Measurements from ENCODE around the gene DPF1. TPM values are rescaled to one million over a fixed set of nuclear protein-coding genes. Genes with fewer than 3 reads are reported as not detected.

Gene DPF1
- total RNA-seq, 2 donors from 2014 or later = 1.8 TPM; not detected in 1

GRCh38 chr19:38213911-38214625 lies 10.0 kb downstream of the DPF1 start:
- H3K27ac ChIP-seq = no peak overlapping the region
- no peaks in the 10 kb centered on the region for H3K36me3 ChIP-seq
- TF ChIP-seq POLR2AphosphoS5 (IDR thresholded peaks at IDR 0.05) (no peak), CTCF (IDR thresholded peaks at IDR 0.05) (no peak), POLR2A (IDR thresholded peaks at IDR 0.05) (no peak)
- intact Hi-C loops (cut with DNase I) = no loop called here
- H3K27me3 ChIP-seq (replicated peaks; ENCODE audit: insufficient read depth) = peaks cover 6% of the 10 kb centered on the region
- H3K4me3 ChIP-seq = no peak overlapping the region
- 50% methylated on average over 24 of the region's 24 CpGs for WGBS
- DNase-seq (ENCODE audit: low spot score) = no peak
- no peaks in the 10 kb centered on the region for H3K4me1 ChIP-seq (replicated peaks)
- no peaks in the 10 kb centered on the region for H3K9me3 ChIP-seq

GRCh38 chr19:38213469-38213868 lies 10.6 kb downstream of the DPF1 start:
- Histone ChIP-seq H3K27ac (no peak overlapping the region), H3K36me3 (no peaks in the 10 kb centered on the region), H3K4me1 (replicated peaks) (no peaks in the 10 kb centered on the region), H3K27me3 (replicated peaks; ENCODE audit: insufficient read depth) (peaks cover 6% of the 10 kb centered on the region), H3K4me3 (no peak overlapping the region), H3K9me3 (no peaks in the 10 kb centered on the region)
- intact Hi-C loops (cut with DNase I) = no loop called here
- no peak for DNase-seq (ENCODE audit: low spot score)
- 87% methylated on average over 23 of the region's 23 CpGs for WGBS
- TF ChIP-seq POLR2AphosphoS5 (IDR thresholded peaks at IDR 0.05) (no peak), CTCF (IDR thresholded peaks at IDR 0.05) (no peak), POLR2A (IDR thresholded peaks at IDR 0.05) (no peak)

GRCh38 chr19:38211766-38212165 lies 12.3 kb downstream of the DPF1 start:
- 43% methylated on average over 15 of the region's 15 CpGs for WGBS
- Histone ChIP-seq H3K27ac (no peak overlapping the region), H3K9me3 (no peaks in the 10 kb centered on the region), H3K4me1 (replicated peaks) (no peaks in the 10 kb centered on the region), H3K36me3 (no peaks in the 10 kb centered on the region), H3K27me3 (replicated peaks; ENCODE audit: insufficient read depth) (peaks cover 6% of the 10 kb centered on the region), H3K4me3 (no peak overlapping the region)
- TF ChIP-seq CTCF (IDR thresholded peaks at IDR 0.05) (no peak), POLR2AphosphoS5 (IDR thresholded peaks at IDR 0.05) (no peak), POLR2A (IDR thresholded peaks at IDR 0.05) (no peak)
- intact Hi-C loops (cut with DNase I) = no loop called here
- no peak for DNase-seq (ENCODE audit: low spot score)

- H3K27ac ChIP-seq = peak overlapping the region; percentile 35 to 56
- intact Hi-C loops (cut with DNase I) = no loop called here
Measured at GRCh38 chr19:38211151-38211591, 12.9 kb downstream of the DPF1 start.

More at GRCh38 chr19:38211151-38211591, 12.9 kb downstream of the DPF1 start:
- peaks cover 6% of the 10 kb centered on the region for H3K27me3 ChIP-seq (replicated peaks; ENCODE audit: insufficient read depth)
- DNase-seq (ENCODE audit: low spot score) = no peak
- H3K9me3 ChIP-seq = no peaks in the 10 kb centered on the region
- TF ChIP-seq CTCF (IDR thresholded peaks at IDR 0.05) = no peak
- no peak for TF ChIP-seq POLR2A (IDR thresholded peaks at IDR 0.05)
- TF ChIP-seq POLR2AphosphoS5 (IDR thresholded peaks at IDR 0.05) = no peak
- WGBS = 6% methylated on average over 23 of the region's 27 CpGs
- no peaks in the 10 kb centered on the region for H3K36me3 ChIP-seq
- no peak overlapping the region for H3K4me3 ChIP-seq
- no peaks in the 10 kb centered on the region for H3K4me1 ChIP-seq (replicated peaks)
